Measurements from ENCODE around the gene OTOF. TPM values are rescaled to one million over a fixed set of nuclear protein-coding genes. Genes with fewer than 3 reads are reported as not detected.

Gene OTOF
- total RNA-seq, 3 donors from 2014 or later: 0.10 to 0.60 (median 0.18) TPM

DNA sequence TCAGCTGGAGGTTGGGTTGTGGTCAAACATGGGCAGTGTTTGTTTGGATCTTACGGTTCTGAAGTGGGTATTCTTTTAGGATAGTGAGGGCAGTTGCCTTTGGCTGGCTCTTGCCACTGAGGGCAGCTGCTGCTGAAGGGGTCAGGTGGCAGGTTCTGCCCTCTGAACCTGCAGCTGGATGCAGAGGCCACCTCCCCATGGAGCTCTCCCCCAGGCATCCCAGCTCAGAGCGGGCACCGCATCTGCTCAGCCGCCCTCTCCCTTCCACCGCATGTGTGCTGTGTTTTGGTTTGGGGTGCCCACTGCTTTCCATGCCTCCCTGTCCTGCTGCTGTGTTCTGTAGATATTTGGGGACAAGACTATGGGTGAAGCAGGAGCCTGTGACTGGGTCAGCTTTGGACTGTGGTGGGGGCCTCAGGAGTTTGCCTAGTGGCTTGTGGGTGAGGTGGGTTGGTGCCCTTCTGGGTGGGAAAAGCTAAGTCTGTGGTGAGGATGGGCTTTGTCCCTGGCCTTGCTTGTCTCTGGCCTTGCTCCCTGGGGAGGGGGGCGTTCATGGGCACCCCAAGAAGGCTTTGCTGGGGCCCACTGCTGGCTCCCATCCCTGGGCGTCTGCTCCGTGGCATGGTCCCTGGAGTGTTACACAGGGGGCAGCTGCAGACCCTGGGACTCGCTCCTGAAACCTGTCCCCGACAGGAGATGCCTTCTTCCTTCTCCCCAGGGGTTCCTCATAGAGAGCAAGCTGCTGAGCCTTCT, 28.5 kb downstream of the OTOF start:
- Mint-ChIP-seq H3K36me3 (ENCODE audit: insufficient read depth) (no peaks in the 10 kb centered on the region), H3K4me1 (ENCODE audit: low read depth) (no peaks in the 10 kb centered on the region), H3K27me3 (ENCODE audit: low read depth) (peaks cover 2% of the 10 kb centered on the region), H3K4me3 (no peak overlapping the region), H3K9me3 (no peaks in the 10 kb centered on the region)
- no peak for DNase-seq
- ATAC-seq: no peak

DNA sequence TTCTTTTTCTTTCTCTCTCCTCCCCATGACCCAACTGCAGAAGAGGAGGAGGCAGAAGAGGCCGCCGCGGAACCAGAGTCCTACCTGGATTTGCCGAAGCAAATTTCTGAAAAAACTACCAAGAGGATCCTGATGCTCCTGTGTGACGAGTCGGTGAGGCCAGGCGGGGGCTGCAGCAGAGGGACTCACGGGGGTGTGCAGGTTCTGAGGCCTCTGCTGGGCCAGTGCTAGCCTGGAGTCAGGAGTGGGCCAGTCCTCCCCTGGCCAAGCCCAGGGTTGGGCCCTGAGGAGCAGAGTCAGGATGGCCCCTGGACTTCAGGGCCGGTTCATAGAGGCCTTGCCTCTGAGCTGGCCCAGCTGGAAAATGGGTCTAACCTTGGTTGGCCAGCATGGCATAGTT, 29.3 kb downstream of the OTOF start:
- H3K27me3 Mint-ChIP-seq (ENCODE audit: low read depth): peaks cover 2% of the 10 kb centered on the region
- no peak overlapping the region for H3K4me3 Mint-ChIP-seq
- no peaks in the 10 kb centered on the region for H3K9me3 Mint-ChIP-seq
- ATAC-seq (no peak), DNase-seq (no peak)
- H3K4me1 Mint-ChIP-seq (ENCODE audit: low read depth): no peaks in the 10 kb centered on the region
- no peaks in the 10 kb centered on the region for H3K36me3 Mint-ChIP-seq (ENCODE audit: insufficient read depth)

- Mint-ChIP-seq H3K9me3 (no peaks in the 10 kb centered on the region), H3K4me1 (ENCODE audit: low read depth) (no peaks in the 10 kb centered on the region), H3K4me3 (no peak overlapping the region), H3K36me3 (ENCODE audit: insufficient read depth) (no peaks in the 10 kb centered on the region), H3K27me3 (ENCODE audit: low read depth) (peaks cover 4% of the 10 kb centered on the region)
- ATAC-seq: no peak
- DNase-seq: no peak
These were observed 33.7 kb downstream of the OTOF start for GRCh38 chr2:26444236-26444635.

DNA sequence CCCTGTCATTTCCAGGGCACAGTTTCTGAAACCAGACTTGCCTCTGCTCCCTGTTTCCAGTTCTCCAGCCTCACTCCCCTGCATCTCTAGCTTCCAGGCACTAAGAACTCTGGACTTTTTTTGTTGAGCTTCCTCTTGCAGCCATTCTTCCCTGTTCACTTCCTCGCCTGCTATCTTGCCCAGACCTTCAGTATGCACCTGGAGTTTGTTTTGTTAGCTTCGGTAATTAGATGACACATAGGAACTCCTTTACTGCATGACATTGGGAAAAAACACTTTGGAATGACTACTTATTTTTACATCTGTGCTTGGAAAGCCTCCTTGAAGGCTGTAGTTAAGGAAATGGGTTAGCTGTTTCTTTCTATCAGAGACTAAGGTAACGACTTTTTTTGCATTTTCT, 35.2 kb downstream of the OTOF start:
- no peak for DNase-seq
- Mint-ChIP-seq H3K27me3 (ENCODE audit: low read depth) (peaks cover 8% of the 10 kb centered on the region), H3K36me3 (ENCODE audit: insufficient read depth) (no peaks in the 10 kb centered on the region), H3K4me1 (ENCODE audit: low read depth) (no peaks in the 10 kb centered on the region), H3K9me3 (no peaks in the 10 kb centered on the region), H3K4me3 (no peak overlapping the region)
- ATAC-seq: no peak

GRCh38 chr2:26442301-26442700, 35.6 kb downstream of the OTOF start:
- Mint-ChIP-seq H3K9me3 (no peaks in the 10 kb centered on the region), H3K4me1 (ENCODE audit: low read depth) (no peaks in the 10 kb centered on the region), H3K36me3 (ENCODE audit: insufficient read depth) (no peaks in the 10 kb centered on the region), H3K4me3 (no peak overlapping the region), H3K27me3 (ENCODE audit: low read depth) (peaks cover 8% of the 10 kb centered on the region)
- ATAC-seq (no peak), DNase-seq (no peak)

DNA sequence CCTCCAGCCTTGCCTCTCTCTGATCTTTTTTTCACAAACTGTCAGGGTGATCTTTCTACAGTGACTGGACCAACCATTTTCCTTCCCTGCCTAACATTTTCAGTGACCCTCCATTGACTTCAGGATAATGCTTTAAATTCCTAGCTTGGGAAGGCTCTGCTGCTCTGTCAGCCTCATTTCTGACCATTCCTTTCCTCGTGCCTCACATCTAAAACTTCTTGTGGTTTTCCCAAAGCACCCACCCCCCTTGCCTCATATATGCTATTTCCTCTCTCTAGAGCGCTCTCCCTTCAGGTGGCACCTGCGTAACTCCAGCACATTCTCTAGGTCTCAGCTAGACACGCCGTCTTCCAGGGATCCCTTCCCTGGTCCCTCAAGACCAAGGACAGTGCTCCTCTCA, 39.0 kb downstream of the OTOF start:
- H3K4me3 Mint-ChIP-seq: no peak overlapping the region
- DNase-seq: no peak
- H3K9me3 Mint-ChIP-seq: no peaks in the 10 kb centered on the region
- ATAC-seq: no peak
- peaks cover 8% of the 10 kb centered on the region for H3K27me3 Mint-ChIP-seq (ENCODE audit: low read depth)
- H3K4me1 Mint-ChIP-seq (ENCODE audit: low read depth): no peaks in the 10 kb centered on the region
- H3K36me3 Mint-ChIP-seq (ENCODE audit: insufficient read depth): no peaks in the 10 kb centered on the region

DNA sequence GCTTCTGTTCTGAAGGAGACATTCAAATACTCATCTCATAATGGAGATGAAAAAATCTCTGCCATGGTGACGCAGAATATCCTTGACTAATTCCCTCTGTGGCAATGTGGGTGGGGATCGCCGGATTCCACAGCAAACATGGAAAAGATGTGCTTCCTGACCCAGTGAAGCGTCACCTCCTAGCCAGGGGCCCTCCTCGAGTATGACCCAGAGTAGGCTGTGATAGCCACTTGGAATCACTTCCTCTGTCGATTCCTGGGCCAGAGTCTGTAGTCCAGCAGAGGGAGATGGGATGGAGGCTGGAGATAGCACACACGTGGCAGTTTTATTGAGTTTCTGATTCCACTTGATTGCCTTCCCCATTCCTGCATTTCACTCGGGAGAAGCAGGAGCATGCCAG, 39.4 kb downstream of the OTOF start:
- no peaks in the 10 kb centered on the region for H3K9me3 Mint-ChIP-seq
- no peaks in the 10 kb centered on the region for H3K36me3 Mint-ChIP-seq (ENCODE audit: insufficient read depth)
- no peak for ATAC-seq

GRCh38 chr2:26435106-26435505, 42.8 kb downstream of the OTOF start:
- H3K27me3 Mint-ChIP-seq (ENCODE audit: low read depth): peaks cover 8% of the 10 kb centered on the region
- H3K4me1 Mint-ChIP-seq (ENCODE audit: low read depth): no peaks in the 10 kb centered on the region

More for the DNA sequence above, 39.4 kb downstream of the OTOF start:
- Mint-ChIP-seq H3K4me3 (no peak overlapping the region), H3K27me3 (ENCODE audit: low read depth) (peaks cover 8% of the 10 kb centered on the region), H3K4me1 (ENCODE audit: low read depth) (no peaks in the 10 kb centered on the region)
- DNase-seq: no peak

DNA sequence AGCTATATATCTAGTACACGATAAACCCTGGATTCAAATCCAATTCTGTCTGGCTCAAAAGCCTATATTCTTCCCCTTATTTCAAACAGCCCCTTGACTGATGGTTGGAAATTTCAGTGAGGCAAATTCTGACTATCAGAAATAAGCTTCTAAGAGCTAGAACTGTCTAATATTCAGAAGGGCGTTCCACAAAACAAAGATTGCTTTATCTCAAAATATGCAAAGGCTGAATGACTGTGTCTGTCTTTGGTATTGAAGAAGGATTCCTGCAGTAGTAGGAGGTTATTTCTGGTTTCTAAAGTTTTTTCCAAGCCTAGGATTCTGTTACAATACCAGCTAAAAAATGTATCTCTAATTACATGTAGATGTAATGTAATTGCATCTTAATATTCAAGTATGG, 45.1 kb downstream of the OTOF start:
- H3K36me3 Mint-ChIP-seq (ENCODE audit: insufficient read depth): no peaks in the 10 kb centered on the region
- H3K9me3 Mint-ChIP-seq: no peaks in the 10 kb centered on the region
- H3K4me1 Mint-ChIP-seq (ENCODE audit: low read depth): no peaks in the 10 kb centered on the region
- DNase-seq (no peak), ATAC-seq (no peak)
- no peak overlapping the region for H3K4me3 Mint-ChIP-seq
- H3K27me3 Mint-ChIP-seq (ENCODE audit: low read depth): peaks cover 4% of the 10 kb centered on the region

More at GRCh38 chr2:26435106-26435505, 42.8 kb downstream of the OTOF start:
- no peak overlapping the region for H3K4me3 Mint-ChIP-seq
- no peak for ATAC-seq
- no peak for DNase-seq
- H3K9me3 Mint-ChIP-seq: no peaks in the 10 kb centered on the region
- H3K36me3 Mint-ChIP-seq (ENCODE audit: insufficient read depth): no peaks in the 10 kb centered on the region

GRCh38 chr2:26432363-26432762, 45.6 kb downstream of the OTOF start:
- H3K4me3 Mint-ChIP-seq: no peak overlapping the region
- ATAC-seq (no peak), DNase-seq (no peak)
- H3K27me3 Mint-ChIP-seq (ENCODE audit: low read depth): peaks cover 6% of the 10 kb centered on the region
- no peaks in the 10 kb centered on the region for H3K36me3 Mint-ChIP-seq (ENCODE audit: insufficient read depth)
- H3K4me1 Mint-ChIP-seq (ENCODE audit: low read depth): no peaks in the 10 kb centered on the region
- no peaks in the 10 kb centered on the region for H3K9me3 Mint-ChIP-seq

- ATAC-seq (no peak), DNase-seq (no peak)
- H3K4me3 Mint-ChIP-seq: no peak overlapping the region
- H3K36me3 Mint-ChIP-seq (ENCODE audit: insufficient read depth): no peaks in the 10 kb centered on the region
- peaks cover 6% of the 10 kb centered on the region for H3K27me3 Mint-ChIP-seq (ENCODE audit: low read depth)
- H3K9me3 Mint-ChIP-seq: no peaks in the 10 kb centered on the region
- H3K4me1 Mint-ChIP-seq (ENCODE audit: low read depth): no peaks in the 10 kb centered on the region
These were observed 47.1 kb downstream of the OTOF start for GRCh38 chr2:26430826-26431225.

GRCh38 chr2:26429779-26430578, 47.9 kb downstream of the OTOF start:
- Mint-ChIP-seq H3K27me3 (ENCODE audit: low read depth) (peaks cover 6% of the 10 kb centered on the region), H3K9me3 (peaks cover 4% of the 10 kb centered on the region), H3K4me1 (ENCODE audit: low read depth) (no peaks in the 10 kb centered on the region), H3K4me3 (no peak overlapping the region), H3K36me3 (ENCODE audit: insufficient read depth) (no peaks in the 10 kb centered on the region)
- DNase-seq (no peak), ATAC-seq (no peak)

GRCh38 chr2:26428846-26429245, 49.1 kb downstream of the OTOF start:
- no peaks in the 10 kb centered on the region for H3K4me1 Mint-ChIP-seq (ENCODE audit: low read depth)
- H3K27me3 Mint-ChIP-seq (ENCODE audit: low read depth): peaks cover 6% of the 10 kb centered on the region
- DNase-seq (no peak), ATAC-seq (no peak)
- H3K36me3 Mint-ChIP-seq (ENCODE audit: insufficient read depth): no peaks in the 10 kb centered on the region
- no peak overlapping the region for H3K4me3 Mint-ChIP-seq
- peaks cover 4% of the 10 kb centered on the region for H3K9me3 Mint-ChIP-seq

DNA sequence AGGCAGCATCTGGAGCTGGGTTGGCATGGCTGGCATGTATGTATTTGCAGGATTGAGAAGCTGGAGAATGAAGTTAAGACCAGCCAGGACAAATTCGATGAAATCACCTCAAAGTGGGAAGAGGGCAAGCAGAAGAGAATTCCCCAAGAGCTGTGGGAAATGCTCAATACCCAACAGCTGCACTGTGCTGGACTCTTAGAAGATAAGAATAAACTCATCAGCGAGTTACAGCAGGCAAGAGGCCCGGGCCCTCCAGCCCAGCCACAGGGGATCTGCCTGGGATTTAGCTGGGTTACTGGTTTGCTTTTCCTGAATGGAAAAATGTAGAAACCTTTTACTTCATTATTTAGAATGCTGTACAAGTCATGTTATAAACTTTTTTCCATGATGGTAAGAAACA, 53.7 kb downstream of the OTOF start:
- DNase-seq: no peak
- Mint-ChIP-seq H3K4me3 (no peak overlapping the region), H3K4me1 (ENCODE audit: low read depth) (no peaks in the 10 kb centered on the region), H3K36me3 (ENCODE audit: insufficient read depth) (no peaks in the 10 kb centered on the region), H3K27me3 (ENCODE audit: low read depth) (peaks cover 5% of the 10 kb centered on the region), H3K9me3 (peaks cover 4% of the 10 kb centered on the region)
- no peak for ATAC-seq

DNA sequence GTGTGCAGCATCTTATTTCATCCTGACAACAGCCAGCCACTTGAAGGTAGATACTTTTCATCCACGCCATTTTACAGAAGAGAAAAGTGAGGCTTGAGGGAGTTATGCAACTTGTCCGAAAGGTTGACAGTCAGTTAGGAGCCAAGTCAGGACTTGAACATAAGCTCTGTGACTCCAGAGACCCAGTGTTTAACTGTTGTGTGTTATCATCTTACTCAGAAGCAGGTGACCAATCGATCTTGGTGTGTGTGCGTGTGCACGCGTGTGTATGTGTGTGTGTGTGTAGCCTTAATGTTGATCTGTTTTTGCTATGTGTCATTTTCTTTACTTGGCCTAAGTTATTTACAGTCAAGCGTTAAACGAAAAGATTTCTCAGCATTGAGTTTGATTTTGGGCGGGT, 54.2 kb downstream of the OTOF start:
- Mint-ChIP-seq H3K27me3 (ENCODE audit: low read depth) (peaks cover 5% of the 10 kb centered on the region), H3K4me1 (ENCODE audit: low read depth) (no peaks in the 10 kb centered on the region), H3K4me3 (no peak overlapping the region), H3K36me3 (ENCODE audit: insufficient read depth) (no peaks in the 10 kb centered on the region), H3K9me3 (peaks cover 4% of the 10 kb centered on the region)
- ATAC-seq (no peak), DNase-seq (no peak)

Measured in activated T-cell treated with anti-CD3 and anti-CD28 coated beads, Interleukin-2, amount 50 U/mL, for 4 hours (primary cell).